NT2/D1 (cell line): ENCODE measurements around the gene PRKN.

ENCODE experiments used
- SUZ12 ChIP-seq: IDR thresholded peaks from 2 replicates; pipeline ENCODE4 v1.6.1; 2011; ENCODE audit not compliant: insufficient read length, insufficient read depth; ENCODE audit errors: extremely low read depth
- YY1 ChIP-seq: IDR thresholded peaks from 2 replicates; pipeline ENCODE4 v1.6.1; 2011; ENCODE audit not compliant: insufficient read length, insufficient read depth
- ZNF274 ChIP-seq: IDR thresholded peaks from 2 replicates; pipeline ENCODE4 v1.6.1; 2011; ENCODE audit warnings: mild to moderate bottlenecking, low read depth, low read length

- TF ChIP-seq SUZ12, result no peak
- TF ChIP-seq YY1, result no peak
- TF ChIP-seq ZNF274, result no peak
These were observed 1178.8 kb downstream of the PRKN start for GRCh38 chr6:161548713-161549296.
